Brain microvascular endothelial cell (primary cell): ENCODE results near the gene CCT6A.
"Not testable (repeated sequence)": the region's sequence is repeated elsewhere in the genome, so short reads cannot be mapped to it uniquely, and the experiment has no call there.

Experiments
- DNase-seq: peaks from one replicate; pipeline ENCODE4 v3.0.0-alpha.2; 2020
- H3K27ac ChIP-seq: fragments of 250-450 bp; sonication (Bioruptor Pico); 2 replicates; pipeline ENCODE4 v1.5.1; 2020; ENCODE audit warnings: mild to moderate bottlenecking, moderate library complexity
- H3K27me3 ChIP-seq: fragments of 250-450 bp; sonication (Bioruptor Pico); replicated peaks from 2 replicates; pipeline ENCODE4 v1.5.1; 2020; ENCODE audit warnings: mild to moderate bottlenecking
- H3K36me3 ChIP-seq: fragments of 250-450 bp; sonication (Bioruptor Pico); replicated peaks from 2 replicates; pipeline ENCODE4 v1.5.1; 2020; ENCODE audit warnings: mild to moderate bottlenecking
- H3K4me3 ChIP-seq: 2 replicates; pipeline ENCODE4 v1.5.1; 2011; ENCODE audit warnings: low read depth, mild to moderate bottlenecking, control low read depth, low read length, moderate library complexity
- CTCF ChIP-seq: IDR thresholded peaks from 2 replicates; pipeline ENCODE4 v1.5.1; 2011; ENCODE audit warnings: low read depth, mild to moderate bottlenecking, moderate library complexity, low read length, control low read depth, inconsistent platforms; ENCODE audit errors: missing control alignments
- in situ Hi-C: cut with HindIII; loops from 2 replicates; pipeline ENCODE4 v1.10.0; 2017; ENCODE audit warnings: low sequenced_read_pairs, low pct_ligation_motif_present

Gene CCT6A

GRCh38 chr7:56019501-56019900 lies 32.1 kb upstream of the CCT6A start:
- H3K4me3 ChIP-seq, result no peak overlapping the region
- DNase-seq, result no peak
- no peaks in the 10 kb centered on the region for H3K27me3 ChIP-seq
- no peak overlapping the region for H3K27ac ChIP-seq
- no peak for TF ChIP-seq CTCF
- H3K36me3 ChIP-seq, result peaks cover 15% of the 10 kb centered on the region
- in situ Hi-C loops, result no loop called here

- no peak for DNase-seq
- Histone ChIP-seq H3K27ac (no peak overlapping the region), H3K4me3 (no peak overlapping the region), H3K36me3 (peaks cover 19% of the 10 kb centered on the region), H3K27me3 (no peaks in the 10 kb centered on the region)
- no peak for TF ChIP-seq CTCF
- in situ Hi-C loops, result no loop called here
These were observed 28.1 kb upstream of the CCT6A start for GRCh38 chr7:56023500-56023899.

- no peak for TF ChIP-seq CTCF
- no peak for DNase-seq
- H3K4me3 ChIP-seq, result no peak overlapping the region
- no peak overlapping the region for H3K27ac ChIP-seq
- H3K36me3 ChIP-seq, result peaks cover 21% of the 10 kb centered on the region
- in situ Hi-C loops, result no loop called here
- no peaks in the 10 kb centered on the region for H3K27me3 ChIP-seq
These were observed 25.0 kb upstream of the CCT6A start for GRCh38 chr7:56026538-56026937.

- no peak overlapping the region for H3K27ac ChIP-seq
- no peak for DNase-seq
- no peak overlapping the region for H3K4me3 ChIP-seq
- H3K36me3 ChIP-seq, result peaks cover 24% of the 10 kb centered on the region
- no peak for TF ChIP-seq CTCF
- no peaks in the 10 kb centered on the region for H3K27me3 ChIP-seq
- in situ Hi-C loops, result no loop called here
These were observed 22.5 kb upstream of the CCT6A start for GRCh38 chr7:56028942-56029630.

- Histone ChIP-seq H3K4me3 (no peak overlapping the region), H3K27me3 (no peaks in the 10 kb centered on the region), H3K27ac (no peak overlapping the region), H3K36me3 (peaks cover 24% of the 10 kb centered on the region)
- DNase-seq, result no peak
- in situ Hi-C loops, result no loop called here
- TF ChIP-seq CTCF, result no peak
These were observed 21.2 kb upstream of the CCT6A start for GRCh38 chr7:56030340-56030739.

- peaks cover 24% of the 10 kb centered on the region for H3K36me3 ChIP-seq
- H3K4me3 ChIP-seq, H3K27ac ChIP-seq, in situ Hi-C loops, DNase-seq, H3K27me3 ChIP-seq: not testable (repeated sequence)
These were observed 20.0 kb upstream of the CCT6A start for GRCh38 chr7:56031556-56031955.

- peaks cover 22% of the 10 kb centered on the region for H3K36me3 ChIP-seq
- H3K27ac ChIP-seq, DNase-seq, H3K4me3 ChIP-seq, H3K27me3 ChIP-seq, in situ Hi-C loops: not testable (repeated sequence)
These were observed 19.0 kb upstream of the CCT6A start for GRCh38 chr7:56032578-56032977.
